ENCODE results near the gene PTH2R. TPM values are rescaled to one million over a fixed set of nuclear protein-coding genes. Genes with fewer than 3 reads are reported as not detected.

PTH2R gene
- total RNA-seq, 1 experiment from 2014 or later, result 0.32 TPM

GRCh38 chr2:208485390-208485789 is 78.8 kb downstream of the PTH2R start:
- no peaks in the 10 kb centered on the region for H3K27me3 ChIP-seq (replicated peaks; ENCODE audit: control insufficient read depth, insufficient read depth, low read length)
- ChIA-PET CTCF (no interaction called here), POLR2A (no interaction called here)
- peaks cover 33% of the 10 kb centered on the region for H3K4me1 Mint-ChIP-seq (ENCODE audit: low read depth, unreplicated experiment)
- no peak overlapping the region for H3K4me3 Mint-ChIP-seq (ENCODE audit: unreplicated experiment)
- H3K9me3 ChIP-seq, result no peaks in the 10 kb centered on the region
- no peak for DNase-seq
- TF ChIP-seq CTCF (IDR thresholded peaks at IDR 0.05; ENCODE audit: insufficient read depth in 1 of 2, low read depth in 1 of 2, low read length in 1 of 2, severe bottlenecking in 1 of 2, unreplicated experiment in 1 of 2), result no peak
- H3K27ac Mint-ChIP-seq (ENCODE audit: unreplicated experiment), result no peak overlapping the region
- BruUV-seq (replicated peaks), result no TSS peak
- H3K4me1 ChIP-seq, result peaks cover 25% of the 10 kb centered on the region
- intact Hi-C loops (cut with micrococcal nuclease; ENCODE audit: unreplicated experiment), result loop anchor here (5.0 kb wide), 2 partner anchors 112 to 232 kb away; no protein-coding TSS in a partner anchor
- H3K36me3 ChIP-seq (ENCODE audit: control insufficient read depth, insufficient read depth, low read length), result no peaks in the 10 kb centered on the region; the same call in 1 of the 2 replicates
- H3K36me3 Mint-ChIP-seq (ENCODE audit: insufficient read depth, unreplicated experiment), result no peaks in the 10 kb centered on the region
- H3K4me3 ChIP-seq (ENCODE audit: low read depth, low read length), result no peak overlapping the region
- no peaks in the 10 kb centered on the region for H3K27me3 Mint-ChIP-seq (ENCODE audit: insufficient read depth, unreplicated experiment)
- peaks cover 6% of the 10 kb centered on the region for H3K9me3 Mint-ChIP-seq (ENCODE audit: unreplicated experiment)

- Mint-ChIP-seq H3K36me3 (ENCODE audit: insufficient read depth, unreplicated experiment) (no peaks in the 10 kb centered on the region), H3K27me3 (ENCODE audit: insufficient read depth, unreplicated experiment) (no peaks in the 10 kb centered on the region), H3K4me1 (ENCODE audit: low read depth, unreplicated experiment) (peaks cover 36% of the 10 kb centered on the region), H3K9me3 (ENCODE audit: unreplicated experiment) (no peaks in the 10 kb centered on the region), H3K4me3 (ENCODE audit: unreplicated experiment) (peak overlapping the region; percentile 22), H3K27ac (ENCODE audit: unreplicated experiment) (peak overlapping the region; percentile 67)
- H3K9me3 ChIP-seq, result no peaks in the 10 kb centered on the region
- H3K27me3 ChIP-seq (replicated peaks; ENCODE audit: control insufficient read depth, insufficient read depth, low read length), result no peaks in the 10 kb centered on the region
- ChIA-PET CTCF (interaction anchor here (0.8 to 1.7 kb wide), 4 partner anchors 23 to 418 kb away, joined by 3 to 6 read pairs (median 4); no protein-coding TSS in a partner anchor), POLR2A (no interaction called here)
- TF ChIP-seq CTCF (IDR thresholded peaks at IDR 0.05; ENCODE audit: insufficient read depth in 1 of 2, low read depth in 1 of 2, low read length in 1 of 2, severe bottlenecking in 1 of 2, unreplicated experiment in 1 of 2), result no peak
- peak in 1 of 2 experiments; percentile 9 for DNase-seq
- no peak overlapping the region for H3K4me3 ChIP-seq (ENCODE audit: low read depth, low read length)
- BruUV-seq (replicated peaks), result TSS peak; percentile 38
- intact Hi-C loops (cut with micrococcal nuclease; ENCODE audit: unreplicated experiment), result loop anchor here (1.0 to 5.0 kb wide), 5 partner anchors 17 to 228 kb away; no protein-coding TSS in a partner anchor
- no peaks in the 10 kb centered on the region; the same call in 1 of the 2 replicates for H3K36me3 ChIP-seq (ENCODE audit: control insufficient read depth, insufficient read depth, low read length)
- peaks cover 32% of the 10 kb centered on the region for H3K4me1 ChIP-seq
Observed at GRCh38 chr2:208488686-208489564, 82.3 kb downstream of the PTH2R start.

- BruUV-seq (replicated peaks), result no TSS peak
- POLR2A ChIA-PET, result no interaction called here
- Mint-ChIP-seq H3K4me1 (ENCODE audit: low read depth, unreplicated experiment) (peaks cover 36% of the 10 kb centered on the region), H3K9me3 (ENCODE audit: unreplicated experiment) (no peaks in the 10 kb centered on the region), H3K36me3 (ENCODE audit: insufficient read depth, unreplicated experiment) (no peaks in the 10 kb centered on the region), H3K27ac (ENCODE audit: unreplicated experiment) (peak overlapping the region; percentile 16), H3K27me3 (ENCODE audit: insufficient read depth, unreplicated experiment) (no peaks in the 10 kb centered on the region), H3K4me3 (ENCODE audit: unreplicated experiment) (peak overlapping the region; percentile 22)
- Histone ChIP-seq H3K9me3 (no peaks in the 10 kb centered on the region), H3K4me3 (ENCODE audit: low read depth, low read length) (no peak overlapping the region), H3K27me3 (replicated peaks; ENCODE audit: control insufficient read depth, insufficient read depth, low read length) (no peaks in the 10 kb centered on the region), H3K4me1 (peaks cover 32% of the 10 kb centered on the region), H3K36me3 (ENCODE audit: control insufficient read depth, insufficient read depth, low read length) (no peaks in the 10 kb centered on the region; the same call in 1 of the 2 replicates)
- CTCF ChIA-PET, result interaction anchor here (0.6 to 1.7 kb wide), 5 partner anchors 23 to 417 kb away, joined by 3 to 6 read pairs (median 5); no protein-coding TSS in a partner anchor
- TF ChIP-seq CTCF (IDR thresholded peaks at IDR 0.05; ENCODE audit: insufficient read depth in 1 of 2, low read depth in 1 of 2, low read length in 1 of 2, severe bottlenecking in 1 of 2, unreplicated experiment in 1 of 2), result peak in 1 of 2 experiments; percentile 34
- intact Hi-C loops (cut with micrococcal nuclease; ENCODE audit: unreplicated experiment), result loop anchor here (1.0 to 5.0 kb wide), 5 partner anchors 17 to 228 kb away; no protein-coding TSS in a partner anchor
- DNase-seq, result peak in 1 of 2 experiments; percentile 49
Observed at GRCh38 chr2:208489687-208490086, 83.1 kb downstream of the PTH2R start.

Measured in Caco-2 (cell line).